Upper lobe of right lung (tissue), 1 donor: ENCODE results near the gene WDR75. TPM values are rescaled to one million over a fixed set of nuclear protein-coding genes. Genes with fewer than 3 reads are reported as not detected.
A peak's percentile ranks its signal among the peaks of the same experiment; 100 is the strongest.
"Not testable (repeated sequence)": the region's sequence is repeated elsewhere in the genome, so short reads cannot be mapped to it uniquely, and the experiment has no call there.

Experiments used
- ATAC-seq: fragments of 200-7000 bp; cut with Tn5 transposase; one replicate; pipeline ENCODE4 v1.9.1; 2020; ENCODE audit warnings: mild to moderate bottlenecking, moderate library complexity
- DNase-seq: peaks from one replicate; pipeline ENCODE4 v3.0.0-alpha.2; 2020
- H3K27ac ChIP-seq: fragments of 200-600 bp; one replicate; pipeline ENCODE4 v1.8.0; 2022
- H3K27me3 ChIP-seq: fragments of 200-600 bp; one replicate; pipeline ENCODE4 v1.8.0; 2022; ENCODE audit warnings: mild to moderate bottlenecking
- H3K36me3 ChIP-seq: fragments of 200-600 bp; one replicate; pipeline ENCODE4 v1.8.0; 2022
- H3K4me1 ChIP-seq: fragments of 200-600 bp; one replicate; pipeline ENCODE4 v1.8.0; 2022
- H3K4me3 ChIP-seq: fragments of 200-600 bp; one replicate; pipeline ENCODE4 v1.8.0; 2022; ENCODE audit warnings: mild to moderate bottlenecking
- H3K9me3 ChIP-seq: fragments of 200-600 bp; one replicate; pipeline ENCODE4 v1.8.0; 2022
- CTCF ChIP-seq: fragments of 200-600 bp; IDR thresholded peaks from one replicate; pipeline ENCODE4 v1.8.0; 2022; ENCODE audit warnings: antibody characterized with exemption
- intact Hi-C: fragments of 100-400 bp; cut with DNase I; formaldehyde crosslinking; loops from one replicate; pipeline ENCODE4 v1.11.0; 2022
- total RNA-seq: library from RNA; stranded (reverse); fragmentation: NEBNext Ultra II Directional; extraction: Animal tissue kit (Norgen Biotek cat#: 25700); gene quantifications from one replicate; pipeline ENCODE4 v1.2.1, GENCODE V29; 2021
- donor health status: DM: no; HTN: yes; CAD: no; lungs with severe emphysema.

The WDR75 gene
- total RNA-seq, 1 donor from 2014 or later = 23.4 TPM

DNA sequence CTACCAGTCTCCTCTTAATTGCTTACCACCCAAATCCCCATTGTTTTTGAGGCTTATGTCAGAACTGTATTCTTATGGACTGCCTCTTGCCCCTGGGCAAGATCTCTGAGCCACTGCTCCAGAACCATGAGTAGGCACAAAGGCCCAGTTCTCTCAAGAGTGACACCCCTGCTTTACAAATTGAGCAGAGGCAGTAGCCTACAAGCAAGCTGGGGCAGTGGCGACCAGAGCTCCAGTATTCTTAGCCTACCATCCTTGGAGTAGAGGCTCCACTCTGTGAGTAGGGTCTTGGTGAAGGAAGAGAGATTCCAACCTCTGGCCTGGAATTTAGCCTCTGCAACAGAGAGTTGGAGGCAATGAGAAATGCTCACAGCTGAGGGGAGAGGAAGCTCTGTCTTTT, 36.5 kb downstream of the WDR75 start:
- intact Hi-C loops = no loop called here
- DNase-seq = no peak
- Histone ChIP-seq H3K4me3 (no peak overlapping the region), H3K4me1 (no peaks in the 10 kb centered on the region), H3K9me3 (no peaks in the 10 kb centered on the region), H3K36me3 (peaks cover 40% of the 10 kb centered on the region), H3K27me3 (no peaks in the 10 kb centered on the region), H3K27ac (no peak overlapping the region)
- TF ChIP-seq CTCF = no peak
- ATAC-seq = no peak

GRCh38 chr2:189478289-189478688, 37.0 kb downstream of the WDR75 start:
- H3K4me3 ChIP-seq, ATAC-seq, DNase-seq, H3K4me1 ChIP-seq, intact Hi-C loops, H3K27me3 ChIP-seq, H3K27ac ChIP-seq, H3K9me3 ChIP-seq: not testable (repeated sequence)
- H3K36me3 ChIP-seq = peaks cover 36% of the 10 kb centered on the region

DNA sequence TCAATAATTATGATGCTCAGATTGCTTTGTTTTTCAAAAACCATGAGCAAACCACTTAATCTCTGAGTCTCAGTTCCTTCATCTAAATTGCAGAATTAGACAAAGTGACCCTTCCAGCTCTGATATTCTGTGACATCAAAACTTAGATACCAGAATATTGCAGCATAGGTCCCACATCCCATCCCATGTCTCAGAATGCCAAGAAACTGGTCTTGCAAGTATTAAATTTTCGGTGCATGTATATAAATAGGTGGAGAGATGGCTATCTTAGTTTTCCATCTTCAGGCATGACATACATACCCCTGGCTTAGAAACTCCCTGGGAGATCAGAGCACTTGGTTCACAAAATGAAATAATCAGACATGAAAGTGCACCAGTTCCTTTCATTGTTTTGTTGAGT, 39.8 kb downstream of the WDR75 start:
- Histone ChIP-seq H3K27ac (no peak overlapping the region), H3K36me3 (peaks cover 8% of the 10 kb centered on the region), H3K27me3 (no peaks in the 10 kb centered on the region), H3K9me3 (no peaks in the 10 kb centered on the region), H3K4me1 (no peaks in the 10 kb centered on the region), H3K4me3 (no peak overlapping the region)
- TF ChIP-seq CTCF = no peak
- DNase-seq (no peak), ATAC-seq (no peak)
- intact Hi-C loops = no loop called here

DNA sequence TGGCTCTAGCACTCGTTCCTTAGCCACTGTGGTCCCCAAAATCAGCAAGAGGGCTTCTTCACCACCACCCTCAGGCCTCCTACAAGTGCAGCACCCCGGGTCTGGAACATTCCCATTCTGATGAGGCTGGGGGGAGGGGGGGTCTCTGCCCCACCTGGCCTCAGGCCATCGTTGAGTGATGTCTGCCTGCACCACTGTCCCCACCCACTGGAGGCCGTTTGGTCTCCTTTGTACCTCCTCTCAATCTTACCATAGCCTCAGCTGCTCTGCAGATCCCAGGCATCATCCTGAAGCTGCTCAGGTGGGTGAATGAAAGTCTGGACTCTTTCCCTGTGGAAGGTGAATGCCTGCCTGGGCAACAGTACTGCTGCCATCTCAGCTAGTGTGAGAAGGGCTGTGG, 42.3 kb downstream of the WDR75 start:
- TF ChIP-seq CTCF = no peak
- no peaks in the 10 kb centered on the region for H3K4me1 ChIP-seq
- ATAC-seq (no peak), DNase-seq (no peak)
- H3K9me3 ChIP-seq = no peaks in the 10 kb centered on the region
- no peaks in the 10 kb centered on the region for H3K36me3 ChIP-seq
- no peak overlapping the region for H3K27ac ChIP-seq
- intact Hi-C loops = no loop called here
- H3K27me3 ChIP-seq = no peaks in the 10 kb centered on the region
- no peak overlapping the region for H3K4me3 ChIP-seq

- DNase-seq = no peak
- Histone ChIP-seq H3K27me3 (no peaks in the 10 kb centered on the region), H3K4me3 (no peak overlapping the region), H3K27ac (no peak overlapping the region), H3K36me3 (no peaks in the 10 kb centered on the region), H3K9me3 (no peaks in the 10 kb centered on the region), H3K4me1 (no peaks in the 10 kb centered on the region)
- intact Hi-C loops = no loop called here
- peak; percentile 20 for ATAC-seq
- TF ChIP-seq CTCF = no peak
Measured at GRCh38 chr2:189483980-189484740, 42.9 kb downstream of the WDR75 start.

GRCh38 chr2:189485146-189485545, 43.9 kb downstream of the WDR75 start:
- Histone ChIP-seq H3K36me3 (no peaks in the 10 kb centered on the region), H3K4me1 (no peaks in the 10 kb centered on the region), H3K9me3 (no peaks in the 10 kb centered on the region), H3K27me3 (no peaks in the 10 kb centered on the region), H3K4me3 (no peak overlapping the region), H3K27ac (no peak overlapping the region)
- ATAC-seq = no peak
- no peak for DNase-seq
- no peak for TF ChIP-seq CTCF
- intact Hi-C loops = no loop called here
